ENCODE results near the gene UNC80.
"Not testable (repeated sequence)": the region's sequence is repeated elsewhere in the genome, so short reads cannot be mapped to it uniquely, and the experiment has no call there.

The UNC80 gene, protein sequence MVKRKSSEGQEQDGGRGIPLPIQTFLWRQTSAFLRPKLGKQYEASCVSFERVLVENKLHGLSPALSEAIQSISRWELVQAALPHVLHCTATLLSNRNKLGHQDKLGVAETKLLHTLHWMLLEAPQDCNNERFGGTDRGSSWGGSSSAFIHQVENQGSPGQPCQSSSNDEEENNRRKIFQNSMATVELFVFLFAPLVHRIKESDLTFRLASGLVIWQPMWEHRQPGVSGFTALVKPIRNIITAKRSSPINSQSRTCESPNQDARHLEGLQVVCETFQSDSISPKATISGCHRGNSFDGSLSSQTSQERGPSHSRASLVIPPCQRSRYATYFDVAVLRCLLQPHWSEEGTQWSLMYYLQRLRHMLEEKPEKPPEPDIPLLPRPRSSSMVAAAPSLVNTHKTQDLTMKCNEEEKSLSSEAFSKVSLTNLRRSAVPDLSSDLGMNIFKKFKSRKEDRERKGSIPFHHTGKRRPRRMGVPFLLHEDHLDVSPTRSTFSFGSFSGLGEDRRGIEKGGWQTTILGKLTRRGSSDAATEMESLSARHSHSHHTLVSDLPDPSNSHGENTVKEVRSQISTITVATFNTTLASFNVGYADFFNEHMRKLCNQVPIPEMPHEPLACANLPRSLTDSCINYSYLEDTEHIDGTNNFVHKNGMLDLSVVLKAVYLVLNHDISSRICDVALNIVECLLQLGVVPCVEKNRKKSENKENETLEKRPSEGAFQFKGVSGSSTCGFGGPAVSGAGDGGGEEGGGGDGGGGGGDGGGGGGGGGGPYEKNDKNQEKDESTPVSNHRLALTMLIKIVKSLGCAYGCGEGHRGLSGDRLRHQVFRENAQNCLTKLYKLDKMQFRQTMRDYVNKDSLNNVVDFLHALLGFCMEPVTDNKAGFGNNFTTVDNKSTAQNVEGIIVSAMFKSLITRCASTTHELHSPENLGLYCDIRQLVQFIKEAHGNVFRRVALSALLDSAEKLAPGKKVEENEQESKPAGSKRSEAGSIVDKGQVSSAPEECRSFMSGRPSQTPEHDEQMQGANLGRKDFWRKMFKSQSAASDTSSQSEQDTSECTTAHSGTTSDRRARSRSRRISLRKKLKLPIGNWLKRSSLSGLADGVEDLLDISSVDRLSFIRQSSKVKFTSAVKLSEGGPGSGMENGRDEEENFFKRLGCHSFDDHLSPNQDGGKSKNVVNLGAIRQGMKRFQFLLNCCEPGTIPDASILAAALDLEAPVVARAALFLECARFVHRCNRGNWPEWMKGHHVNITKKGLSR (N-terminal part only)

DNA sequence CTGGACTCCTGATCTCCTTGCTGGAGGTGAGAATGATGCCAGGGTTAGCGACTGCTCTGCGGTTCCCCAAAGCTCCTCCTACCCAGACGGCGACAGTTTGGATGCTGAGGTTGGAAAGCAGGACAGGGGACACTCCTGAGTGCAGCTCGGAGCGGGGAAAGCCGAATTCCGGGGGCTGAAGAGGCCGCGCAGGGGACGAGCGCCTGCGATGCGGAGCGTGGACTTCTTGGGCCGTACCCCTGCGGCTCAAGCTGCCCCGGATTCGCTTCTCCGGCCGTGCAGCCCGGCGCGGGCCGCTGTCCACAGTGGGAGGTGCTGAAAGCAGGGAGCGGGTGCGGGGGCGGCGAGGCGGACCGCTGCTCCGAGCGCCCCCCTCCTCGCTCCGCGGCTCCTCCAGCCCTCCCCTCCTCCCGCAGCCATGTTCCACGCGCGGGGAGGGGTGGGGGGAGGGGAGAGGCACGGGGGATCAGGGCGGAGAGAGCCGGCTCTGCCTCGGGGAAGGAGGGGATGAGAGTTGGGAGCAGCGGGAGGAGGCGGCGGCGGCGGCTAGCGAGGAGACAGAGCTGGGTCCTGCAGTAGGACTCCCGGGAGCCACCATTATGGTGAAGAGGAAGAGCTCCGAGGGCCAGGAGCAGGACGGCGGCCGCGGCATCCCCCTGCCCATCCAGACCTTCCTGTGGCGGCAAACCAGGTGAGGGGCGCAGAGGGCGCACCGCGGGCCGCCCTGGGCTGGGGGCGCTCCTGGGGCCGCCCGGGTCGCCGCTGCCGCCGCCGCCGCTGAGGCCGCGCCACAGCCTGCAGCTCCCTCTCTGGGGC, at the start of gene UNC80:
Gene UNC80 (plus strand): TSS at position 359 of the 816 bp plus-strand sequence. CDS start 241 bp downstream, at position 600.
- peak; percentile 61 for DNase-seq (ENCODE audit: low spot score)

DNA sequence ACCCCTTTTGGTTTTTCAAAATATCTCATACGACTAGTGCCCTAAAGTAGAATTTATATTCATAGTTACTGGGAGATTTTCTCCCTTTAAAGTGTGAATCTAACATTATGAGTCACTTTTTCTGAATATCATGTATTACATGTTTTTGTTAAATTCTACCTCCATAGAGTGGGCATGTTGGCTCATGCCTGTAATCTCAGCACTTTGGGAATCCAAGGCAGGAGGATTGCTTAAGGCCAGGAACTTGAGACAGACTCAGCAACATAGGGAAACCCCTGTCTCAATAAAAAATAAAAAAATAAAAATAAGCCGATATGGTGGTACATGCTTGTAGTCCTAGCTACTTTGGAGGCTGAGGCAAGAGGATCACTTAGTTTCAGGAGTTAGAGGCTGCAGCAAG, 45.3 kb upstream of the UNC80 start:
- no peak for DNase-seq (ENCODE audit: low spot score)

DNA sequence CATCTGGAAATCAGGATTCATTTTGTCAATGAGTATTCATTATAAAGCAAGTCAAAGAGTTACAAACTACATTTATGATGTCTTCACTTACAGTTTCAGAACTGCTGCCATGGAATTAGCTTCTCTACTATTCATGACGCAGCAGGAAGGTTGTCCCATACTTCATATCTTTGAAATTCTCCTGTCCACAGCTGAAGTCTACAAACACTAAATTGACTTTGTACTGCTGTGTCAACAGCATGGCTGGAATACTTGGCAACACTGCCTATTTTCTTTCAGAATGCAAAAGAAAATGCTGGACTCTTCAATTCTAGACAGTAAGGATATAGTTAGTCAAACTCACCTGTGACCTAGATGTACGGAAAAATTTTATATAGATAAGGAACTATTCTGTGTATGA, 44.6 kb upstream of the UNC80 start:
- no peak for DNase-seq (ENCODE audit: low spot score)

DNA sequence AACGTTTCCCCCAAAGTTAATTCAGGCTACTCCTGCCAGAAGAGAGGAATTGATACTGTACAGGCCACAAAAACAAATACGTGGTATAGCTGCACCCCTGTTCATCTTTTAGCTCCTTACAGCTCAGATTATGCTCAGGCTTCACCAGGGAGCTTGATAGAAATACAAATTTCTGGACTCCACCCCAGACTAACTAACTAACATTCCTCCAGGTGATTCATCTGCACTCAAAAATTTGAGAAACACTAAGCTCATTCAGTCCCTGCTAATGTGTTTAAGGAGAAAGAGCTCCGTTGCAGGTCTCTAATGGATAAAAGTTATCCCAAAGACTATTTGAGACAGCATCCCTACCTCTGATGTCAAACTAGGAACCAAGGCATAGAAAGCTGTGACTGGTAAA, 36.8 kb upstream of the UNC80 start:
- DNase-seq (ENCODE audit: low spot score): no peak

DNA sequence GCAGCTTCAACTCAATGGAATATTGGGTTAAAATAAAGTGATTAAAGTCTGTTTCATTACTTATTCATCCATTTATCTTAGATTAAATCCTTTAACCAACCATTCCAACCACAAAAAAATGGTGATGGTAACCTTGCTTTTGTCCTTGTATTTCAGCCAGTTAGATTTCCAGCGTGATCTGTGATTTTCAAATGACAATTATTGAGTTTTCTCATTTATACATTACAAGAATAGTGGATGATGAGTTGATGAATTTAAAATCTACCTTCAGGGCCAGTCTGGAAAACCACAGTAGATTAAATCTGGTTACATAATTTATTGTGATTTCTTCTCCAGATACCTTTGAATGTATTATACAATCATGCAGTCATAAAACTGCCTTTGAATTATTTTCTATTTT, 29.7 kb upstream of the UNC80 start:
- no peak for DNase-seq (ENCODE audit: low spot score)

DNA sequence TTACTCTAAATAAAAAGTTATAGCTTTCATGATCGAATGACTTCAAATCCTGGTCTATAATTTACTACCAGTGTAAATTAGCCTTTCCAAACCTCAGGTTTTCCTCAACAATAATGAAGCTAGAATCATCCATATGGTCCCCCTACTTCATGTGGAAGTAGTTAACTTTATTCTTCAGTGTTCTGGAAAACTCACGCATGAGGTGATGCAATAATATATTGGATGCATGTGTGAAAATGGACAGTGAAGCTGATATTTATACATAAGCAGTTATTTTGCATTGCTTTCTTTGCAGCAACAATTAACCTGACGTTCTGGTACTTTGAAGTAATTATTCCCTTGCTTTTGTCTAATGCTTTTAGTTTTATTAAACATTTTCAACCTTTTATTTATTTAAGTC, 18.6 kb upstream of the UNC80 start:
- DNase-seq (ENCODE audit: low spot score): no peak

DNA sequence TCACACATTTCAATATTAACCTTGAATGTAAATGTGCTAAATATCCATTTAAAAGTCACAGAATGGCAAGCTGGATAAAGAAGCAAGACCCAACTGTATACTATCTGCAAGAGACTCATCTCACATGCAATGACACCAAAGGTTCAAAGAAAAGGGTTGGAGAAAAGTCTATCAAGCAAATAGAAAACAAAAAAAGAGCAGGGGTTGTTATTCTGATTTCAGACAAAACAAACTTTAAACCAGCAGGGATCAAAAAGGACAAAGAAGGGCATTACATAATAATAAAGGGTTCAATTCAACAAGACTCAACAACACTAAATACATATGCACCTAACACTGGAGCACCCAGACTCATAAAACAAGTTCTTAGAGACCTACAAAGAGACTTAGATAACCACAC, 14.5 kb upstream of the UNC80 start:
- no peak for DNase-seq (ENCODE audit: low spot score)

DNA sequence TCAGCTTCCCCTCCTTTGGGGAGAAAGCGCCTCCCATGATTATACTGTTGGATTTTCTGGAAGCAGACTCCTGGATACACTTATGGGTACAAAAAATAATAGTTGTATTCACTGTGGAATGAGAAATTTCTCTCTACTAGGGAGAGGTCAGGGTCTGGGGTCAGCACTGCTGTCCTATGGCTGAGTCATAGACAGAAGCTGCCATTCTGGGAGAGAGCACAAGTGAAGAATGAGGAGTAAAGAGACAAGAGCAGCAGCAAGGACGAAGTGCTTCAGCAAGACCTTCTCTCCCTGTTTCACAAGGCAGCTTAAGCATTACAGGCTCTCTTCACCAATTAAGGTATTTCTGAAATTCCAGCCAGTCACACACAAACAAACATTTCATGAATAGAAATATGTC, 10.1 kb upstream of the UNC80 start:
- no peak for DNase-seq (ENCODE audit: low spot score)

DNA sequence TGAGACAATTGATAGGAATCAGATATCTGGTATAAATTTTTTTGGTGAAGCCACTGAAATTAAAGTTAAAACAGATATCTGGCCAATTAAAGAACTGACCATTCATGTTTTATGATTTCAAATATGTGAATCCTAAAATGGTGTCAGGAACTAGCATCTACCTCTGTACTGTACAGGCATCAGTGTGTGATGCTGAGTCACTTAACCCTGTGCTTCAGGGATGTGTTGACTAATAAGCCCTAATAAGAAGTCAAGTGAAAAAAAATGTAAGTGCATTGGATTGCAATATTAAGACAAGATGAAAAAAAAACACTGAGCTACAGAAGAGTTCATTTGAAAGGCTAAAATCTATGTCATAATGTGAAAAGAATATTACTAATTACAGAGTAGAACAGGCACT, 9.1 kb upstream of the UNC80 start:
- DNase-seq (ENCODE audit: low spot score): no peak

DNA sequence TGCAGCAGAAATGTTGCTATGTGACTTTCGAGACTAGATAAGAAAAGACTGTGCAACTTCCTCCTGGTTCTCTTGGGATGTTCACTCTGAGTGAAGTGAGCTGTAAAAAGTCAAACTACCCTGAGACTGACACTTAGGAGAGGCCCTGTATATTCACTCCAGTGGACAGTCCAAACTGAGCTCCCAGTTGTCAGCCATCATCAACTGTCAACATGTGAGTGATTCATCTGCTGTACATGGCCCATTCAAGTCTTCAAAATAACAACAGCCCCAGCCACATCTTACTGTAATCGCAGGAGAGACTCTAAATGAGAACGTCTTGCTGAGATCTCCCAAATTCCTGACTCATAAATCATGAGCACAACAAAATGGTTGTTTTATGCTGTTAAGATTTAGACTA, 8.5 kb upstream of the UNC80 start:
- no peak for DNase-seq (ENCODE audit: low spot score)

DNA sequence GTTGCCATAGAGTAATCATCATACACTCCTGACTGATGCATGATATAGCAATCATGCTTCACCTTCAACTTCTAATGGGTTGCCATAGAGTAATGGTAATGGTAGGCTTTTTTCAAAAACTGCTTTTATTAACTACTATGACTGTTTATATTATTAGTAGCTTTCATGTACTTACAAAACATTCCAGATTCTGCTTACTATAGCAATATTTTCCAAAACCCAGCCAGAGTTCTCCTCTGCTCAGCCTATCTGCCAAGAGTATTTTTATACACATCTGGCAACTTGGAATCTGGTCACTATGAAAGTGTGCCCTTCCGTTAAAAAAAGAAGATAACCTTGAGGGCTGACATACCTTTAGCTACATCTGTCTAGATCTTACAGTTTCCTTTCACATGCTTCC, 5.0 kb upstream of the UNC80 start:
- DNase-seq (ENCODE audit: low spot score): no peak

DNA sequence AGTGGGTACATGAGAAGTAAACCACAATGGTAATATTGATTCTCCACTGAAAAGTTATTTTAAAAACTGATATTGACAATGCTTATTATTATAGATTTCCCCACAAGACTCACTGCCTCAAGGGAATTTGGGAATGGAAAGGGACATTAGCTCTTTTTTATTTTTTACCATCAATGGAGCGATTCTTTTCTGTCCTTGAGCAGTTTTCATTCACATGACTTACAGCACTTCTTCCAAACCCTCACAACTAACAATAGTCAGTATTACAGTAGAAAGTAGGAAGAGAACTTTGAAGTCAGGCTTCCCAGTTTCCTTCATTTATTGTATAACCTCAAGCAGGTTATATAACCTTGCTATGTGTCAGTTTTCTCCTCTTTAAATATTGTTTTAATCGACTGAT, 4.3 kb upstream of the UNC80 start:
- no peak for DNase-seq (ENCODE audit: low spot score)

DNA sequence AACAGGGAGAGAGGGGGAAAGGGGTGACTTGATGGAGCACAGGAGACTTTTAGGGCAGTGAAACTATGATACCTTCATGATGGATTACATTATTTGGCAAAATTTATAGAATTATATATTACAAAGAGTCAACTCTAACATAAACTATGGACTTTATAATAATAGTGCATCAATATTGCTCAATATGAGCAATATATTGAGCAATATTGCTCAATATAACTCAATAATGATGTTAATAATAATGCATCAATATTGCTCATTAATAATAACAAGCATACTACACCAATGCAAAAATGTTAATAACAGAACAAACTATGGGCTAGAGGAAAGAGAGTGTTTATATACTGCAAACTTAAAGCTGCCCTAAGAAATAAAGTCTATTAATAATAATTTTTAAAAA, 3.1 kb upstream of the UNC80 start:
- no peak for DNase-seq (ENCODE audit: low spot score)

DNA sequence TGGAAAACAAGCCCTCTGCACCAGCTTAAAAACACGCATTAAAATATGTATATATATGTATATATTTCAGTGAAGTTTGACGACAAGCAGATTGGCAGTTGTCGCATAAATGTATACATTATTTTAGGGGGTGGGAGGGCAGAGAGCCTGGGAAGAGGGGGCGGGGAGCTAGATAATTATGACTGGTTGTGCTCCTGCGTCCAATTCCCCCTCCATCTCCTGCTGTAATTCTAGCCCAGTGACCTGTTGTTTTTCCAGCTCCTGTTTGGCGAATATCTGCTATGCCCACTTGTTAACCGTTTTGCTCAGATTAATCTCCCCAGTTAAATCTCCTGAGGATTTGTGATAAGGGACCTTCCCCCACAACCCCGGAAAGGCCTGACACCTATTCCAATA, 656 bp downstream of the UNC80 start:
- no peak for DNase-seq (ENCODE audit: low spot score)

DNA sequence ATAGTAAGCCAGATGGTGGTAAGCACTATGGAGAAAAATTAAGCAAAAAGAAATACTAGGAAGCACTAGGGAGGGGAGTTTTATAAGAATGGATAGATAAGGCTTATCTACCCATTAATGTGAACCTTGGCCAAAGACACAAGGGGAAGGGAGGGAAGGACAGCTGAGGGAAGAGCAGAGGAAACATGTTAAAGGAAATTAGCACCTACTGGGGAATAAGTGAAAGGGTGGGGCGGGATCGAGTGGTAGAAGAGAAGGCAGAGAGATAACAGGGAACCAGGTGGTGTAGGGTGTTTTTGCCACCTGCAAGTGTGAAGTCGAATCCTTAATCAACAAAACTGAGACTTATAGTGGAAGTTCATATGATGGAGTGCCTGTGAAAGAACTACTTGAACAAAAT, 1.7 kb downstream of the UNC80 start:
- peak; percentile 3 for DNase-seq (ENCODE audit: low spot score)

DNA sequence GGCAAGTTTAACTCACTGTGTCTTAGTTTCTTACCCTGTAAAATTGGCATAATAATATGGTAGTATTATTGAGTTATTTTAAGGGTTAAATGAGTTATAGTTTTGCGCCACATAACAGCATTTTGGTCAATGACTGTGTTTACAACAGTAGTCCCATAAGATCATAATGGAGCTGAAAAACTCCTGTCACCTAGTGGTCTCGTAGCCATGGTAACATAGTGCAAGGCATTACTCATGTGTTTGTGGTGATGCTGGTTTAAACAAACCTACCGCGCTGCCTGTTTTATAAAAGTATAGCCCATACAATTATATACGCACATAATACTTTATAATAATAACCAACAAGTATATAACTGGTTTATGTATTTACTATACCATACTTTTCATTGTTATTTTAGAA, 15.8 kb downstream of the UNC80 start:
- no peak for DNase-seq (ENCODE audit: low spot score)

DNA sequence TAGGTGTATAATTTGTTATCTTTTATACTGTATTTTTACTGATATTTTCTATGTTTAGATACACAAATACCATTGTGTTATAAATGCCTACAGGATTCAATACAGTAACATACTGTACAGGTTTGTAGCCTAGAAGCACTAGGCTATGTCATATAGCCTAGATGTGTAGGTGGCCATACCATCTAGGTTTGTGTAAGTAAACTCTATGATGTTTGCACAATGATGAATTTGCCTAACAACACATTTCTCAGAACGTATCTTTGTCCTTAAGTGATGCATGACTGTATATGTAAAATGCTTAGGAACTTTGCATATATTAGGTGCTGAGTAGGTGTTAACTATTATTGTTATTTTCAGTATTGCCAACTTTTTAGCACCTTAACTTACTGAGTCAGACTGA, 17.3 kb downstream of the UNC80 start:
- DNase-seq (ENCODE audit: low spot score): no peak

DNA sequence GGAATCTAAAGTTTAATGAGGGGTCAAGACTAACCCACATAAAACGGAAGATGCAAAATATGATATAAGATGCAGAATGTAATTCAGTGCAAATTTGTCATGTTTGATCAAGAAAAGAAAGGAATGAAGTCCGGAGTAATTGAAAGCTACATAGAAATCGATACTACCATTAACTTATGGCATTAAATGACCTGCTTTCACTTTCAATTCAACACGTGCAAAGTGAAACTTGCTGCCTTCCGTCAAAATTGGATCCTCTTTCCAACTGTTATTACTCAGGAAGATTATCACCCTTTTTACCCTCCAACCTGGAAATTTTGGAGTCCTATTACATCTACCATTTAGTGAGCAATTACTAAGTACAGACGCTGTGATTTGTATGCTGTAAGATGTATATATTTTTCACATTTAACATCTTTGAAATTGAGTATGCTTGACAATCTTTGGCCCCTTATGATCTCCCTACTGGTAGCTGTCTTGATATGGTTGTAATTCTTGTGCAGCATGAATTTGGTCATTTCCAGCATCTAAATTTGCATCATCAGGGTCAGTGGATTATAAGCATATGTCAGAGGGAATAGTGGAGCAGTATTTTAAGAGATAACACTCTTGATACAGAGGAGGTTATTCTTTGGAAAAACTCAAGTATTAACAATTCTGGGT, 18.6 kb downstream of the UNC80 start:
- DNase-seq (ENCODE audit: low spot score): no peak

DNA sequence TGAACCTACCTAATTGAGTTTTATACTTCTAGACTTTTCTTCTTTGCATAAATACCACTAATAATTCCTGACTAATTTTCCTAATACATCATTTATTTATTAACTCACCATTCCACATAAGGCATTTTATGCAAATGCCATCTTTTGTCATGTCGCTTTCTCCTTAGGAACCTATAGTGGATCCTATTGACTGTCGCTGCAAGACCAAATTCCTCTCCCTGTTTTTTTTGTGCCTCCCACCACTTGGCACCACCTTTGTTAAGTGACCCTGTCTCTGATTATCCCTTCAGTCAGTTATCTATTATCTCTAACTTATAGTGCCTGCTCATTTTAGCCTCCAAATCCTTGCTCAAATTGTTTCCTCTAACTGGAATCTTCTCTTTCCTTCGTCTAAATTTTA, 19.5 kb downstream of the UNC80 start:
- DNase-seq (ENCODE audit: low spot score): no peak

DNA sequence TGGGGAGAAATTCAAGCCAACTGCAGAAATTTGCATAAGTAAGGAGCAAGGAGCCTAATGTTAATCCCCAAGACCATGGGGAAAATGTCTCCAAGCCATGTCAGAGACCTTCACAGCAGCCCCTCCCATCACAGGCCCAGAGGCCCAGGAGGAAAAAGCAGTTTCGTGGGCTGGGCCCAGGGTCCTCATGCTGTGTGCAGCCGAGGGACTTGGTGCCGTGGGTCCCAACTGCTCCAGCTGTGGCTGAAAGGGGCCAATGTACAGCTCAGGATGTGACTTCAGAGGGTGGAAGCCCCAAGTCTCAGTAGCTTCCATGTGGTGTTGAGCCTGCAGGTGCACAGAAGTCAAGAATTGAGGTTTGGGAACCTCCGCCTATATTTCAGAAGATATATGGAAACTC, 23.8 kb downstream of the UNC80 start:
- not testable (repeated sequence) for DNase-seq (ENCODE audit: low spot score)

DNA sequence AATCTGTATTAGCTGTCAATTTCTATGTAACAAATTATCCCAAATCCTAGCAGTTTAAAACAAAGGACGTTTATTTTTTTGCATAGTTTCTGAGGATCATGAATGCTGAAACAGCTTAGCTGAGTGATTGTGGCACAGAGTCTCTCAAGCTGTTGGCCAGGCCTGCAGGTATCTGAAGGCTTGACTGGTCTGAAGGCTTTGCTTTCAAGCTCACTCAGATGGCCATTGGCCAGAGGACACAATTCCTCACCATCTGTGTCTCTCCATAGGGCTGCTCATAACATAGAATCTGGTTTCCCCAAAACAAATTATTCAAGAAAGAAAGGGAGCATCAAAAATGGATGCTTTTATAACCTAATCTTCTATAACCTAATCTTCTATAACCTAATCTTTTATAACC, 33.7 kb downstream of the UNC80 start:
- DNase-seq (ENCODE audit: low spot score): no peak

All from HuH-7.5 (cell line).